ENCODE measurements around the gene TTC21B. TPM values are rescaled to one million over a fixed set of nuclear protein-coding genes. Genes with fewer than 3 reads are reported as not detected.
"Not testable (repeated sequence)": the region's sequence is repeated elsewhere in the genome, so short reads cannot be mapped to it uniquely, and the experiment has no call there.

Gene TTC21B
- polyA plus RNA-seq, 1 donor from 2014 or later = 5.5 TPM

GRCh38 chr2:165886487-165887146 lies 67.0 kb downstream of the TTC21B start:
- H3K4me1 Mint-ChIP-seq = peaks cover 0 to 2% (median 2%) of the 10 kb centered on the region in 3 donors

GRCh38 chr2:165877565-165878550 lies 75.7 kb downstream of the TTC21B start:
- no peak overlapping the region for H3K4me3 Mint-ChIP-seq
- H3K36me3 Mint-ChIP-seq = no peaks in the 10 kb centered on the region
- H3K27ac Mint-ChIP-seq = no peak overlapping the region
- H3K27me3 Mint-ChIP-seq = no peaks in the 10 kb centered on the region
- H3K9me3 Mint-ChIP-seq = no peaks in the 10 kb centered on the region
- H3K4me1 Mint-ChIP-seq = peaks cover 0 to 9% (median 6%) of the 10 kb centered on the region in 3 donors

More at GRCh38 chr2:165886487-165887146, 67.0 kb downstream of the TTC21B start:
- no peaks in the 10 kb centered on the region for H3K27me3 Mint-ChIP-seq
- peaks cover 4% of the 10 kb centered on the region for H3K36me3 Mint-ChIP-seq
- no peak overlapping the region for H3K4me3 Mint-ChIP-seq
- H3K27ac Mint-ChIP-seq = no peak overlapping the region
- H3K9me3 Mint-ChIP-seq = no peaks in the 10 kb centered on the region

GRCh38 chr2:165876712-165877111 lies 76.9 kb downstream of the TTC21B start:
- no peak overlapping the region for H3K4me3 Mint-ChIP-seq
- no peaks in the 10 kb centered on the region for H3K36me3 Mint-ChIP-seq
- H3K9me3 Mint-ChIP-seq = no peaks in the 10 kb centered on the region
- H3K27ac Mint-ChIP-seq = peak overlapping the region in 1 of 3 donors; percentile 84
- H3K4me1 Mint-ChIP-seq = peaks cover 0 to 9% (median 6%) of the 10 kb centered on the region in 3 donors
- no peaks in the 10 kb centered on the region for H3K27me3 Mint-ChIP-seq

GRCh38 chr2:165876269-165876668 lies 77.3 kb downstream of the TTC21B start:
- Mint-ChIP-seq H3K27ac (peak overlapping the region in 1 of 3 donors; percentile 84), H3K9me3 (no peaks in the 10 kb centered on the region), H3K4me1 (peaks cover 0 to 9% (median 6%) of the 10 kb centered on the region in 3 donors), H3K27me3 (no peaks in the 10 kb centered on the region), H3K36me3 (no peaks in the 10 kb centered on the region), H3K4me3 (no peak overlapping the region)

- Mint-ChIP-seq H3K36me3 (peaks cover 3% of the 10 kb centered on the region), H3K27ac (no peak overlapping the region), H3K4me3 (peak overlapping the region in 1 of 4 donors; percentile 76), H3K9me3 (no peaks in the 10 kb centered on the region), H3K27me3 (no peaks in the 10 kb centered on the region), H3K4me1 (peaks cover 0 to 9% (median 6%) of the 10 kb centered on the region in 3 donors)
These were observed 79.0 kb downstream of the TTC21B start for GRCh38 chr2:165874445-165875039.

GRCh38 chr2:165872101-165872791 lies 81.3 kb downstream of the TTC21B start:
- Mint-ChIP-seq H3K27me3 (no peaks in the 10 kb centered on the region), H3K9me3 (no peaks in the 10 kb centered on the region), H3K4me1 (peaks cover 0 to 5% (median 4%) of the 10 kb centered on the region in 3 donors), H3K27ac (no peak overlapping the region), H3K36me3 (peaks cover 3% of the 10 kb centered on the region), H3K4me3 (no peak overlapping the region)

- Mint-ChIP-seq H3K27ac (peak overlapping the region in 1 of 3 donors; percentile 40), H3K27me3 (no peaks in the 10 kb centered on the region)
These were observed 82.6 kb downstream of the TTC21B start for GRCh38 chr2:165871025-165871424.

GRCh38 chr2:165870346-165870745 lies 83.2 kb downstream of the TTC21B start:
- Mint-ChIP-seq H3K4me1 (peaks cover 0 to 5% (median 4%) of the 10 kb centered on the region in 3 donors), H3K4me3 (no peak overlapping the region), H3K36me3 (peaks cover 3% of the 10 kb centered on the region), H3K27ac (no peak overlapping the region), H3K27me3 (no peaks in the 10 kb centered on the region), H3K9me3 (no peaks in the 10 kb centered on the region)

More at GRCh38 chr2:165871025-165871424, 82.6 kb downstream of the TTC21B start:
- Mint-ChIP-seq H3K4me3 (no peak overlapping the region), H3K4me1 (peaks cover 0 to 5% (median 4%) of the 10 kb centered on the region in 3 donors), H3K36me3 (peaks cover 3% of the 10 kb centered on the region), H3K9me3 (no peaks in the 10 kb centered on the region)

GRCh38 chr2:165868211-165868610 lies 85.4 kb downstream of the TTC21B start:
- no peaks in the 10 kb centered on the region for H3K27me3 Mint-ChIP-seq
- peaks cover 4 to 10% (median 8%) of the 10 kb centered on the region in 3 donors for H3K4me1 Mint-ChIP-seq
- H3K4me3 Mint-ChIP-seq = no peak overlapping the region
- peaks cover 3% of the 10 kb centered on the region for H3K36me3 Mint-ChIP-seq
- H3K27ac Mint-ChIP-seq = no peak overlapping the region
- no peaks in the 10 kb centered on the region for H3K9me3 Mint-ChIP-seq

- no peak overlapping the region for H3K27ac Mint-ChIP-seq
- peaks cover 2% of the 10 kb centered on the region for H3K36me3 Mint-ChIP-seq
- H3K27me3 Mint-ChIP-seq = no peaks in the 10 kb centered on the region
- no peak overlapping the region for H3K4me3 Mint-ChIP-seq
- H3K4me1 Mint-ChIP-seq = peaks cover 4 to 10% (median 8%) of the 10 kb centered on the region in 3 donors
- H3K9me3 Mint-ChIP-seq = peaks cover 0 to 11% (median 4%) of the 10 kb centered on the region in 3 donors
These were observed 89.3 kb downstream of the TTC21B start for GRCh38 chr2:165864296-165864695.

- H3K4me1 Mint-ChIP-seq = peaks cover 4 to 10% (median 8%) of the 10 kb centered on the region in 3 donors
- peaks cover 0 to 14% (median 4%) of the 10 kb centered on the region in 3 donors for H3K9me3 Mint-ChIP-seq
- peaks cover 2% of the 10 kb centered on the region for H3K36me3 Mint-ChIP-seq
- no peak overlapping the region for H3K4me3 Mint-ChIP-seq
- no peak overlapping the region for H3K27ac Mint-ChIP-seq
- no peaks in the 10 kb centered on the region for H3K27me3 Mint-ChIP-seq
These were observed 89.7 kb downstream of the TTC21B start for GRCh38 chr2:165863810-165864261.

GRCh38 chr2:165861083-165861482 lies 92.5 kb downstream of the TTC21B start:
- not testable (repeated sequence) for H3K27me3 Mint-ChIP-seq, H3K27ac Mint-ChIP-seq, H3K36me3 Mint-ChIP-seq, H3K4me1 Mint-ChIP-seq, H3K4me3 Mint-ChIP-seq
- H3K9me3 Mint-ChIP-seq = peaks cover 0 to 14% (median 4%) of the 10 kb centered on the region in 3 donors

GRCh38 chr2:165859723-165860122 lies 93.9 kb downstream of the TTC21B start:
- H3K4me1 Mint-ChIP-seq, H3K27me3 Mint-ChIP-seq, H3K36me3 Mint-ChIP-seq, H3K4me3 Mint-ChIP-seq, H3K27ac Mint-ChIP-seq: not testable (repeated sequence)
- peaks cover 0 to 14% (median 4%) of the 10 kb centered on the region in 3 donors for H3K9me3 Mint-ChIP-seq

GRCh38 chr2:165857876-165858275 lies 95.7 kb downstream of the TTC21B start:
- Mint-ChIP-seq H3K36me3 (peaks cover 10% of the 10 kb centered on the region), H3K9me3 (peaks cover 3 to 21% (median 11%) of the 10 kb centered on the region in 3 donors), H3K4me3 (no peak overlapping the region), H3K27me3 (peaks cover 1% of the 10 kb centered on the region), H3K4me1 (peaks cover 0 to 1% (median 0%) of the 10 kb centered on the region in 3 donors), H3K27ac (no peak overlapping the region)
